Spleen (tissue), 11 donors: ENCODE measurements around the gene EME1. TPM values are rescaled to one million over a fixed set of nuclear protein-coding genes. Genes with fewer than 3 reads are reported as not detected.

Experiments used
- DNase-seq: peaks from one replicate; pipeline ENCODE4 v3.0.0-alpha.2; 2020
- H3K27ac ChIP-seq, 8 donors: fragments of 200-600 bp; sonication (generic) in 7 of 8; 1 replicate in 4 of 8; 2 replicates in 4 of 8; pipeline versions ENCODE4 v1.5.0 to v1.8.0; 2016 to 2021; ENCODE audit warnings: inconsistent platforms in 4 of 8, mild to moderate bottlenecking in 4 of 8, moderate library complexity in 1 of 8
- H3K27me3 ChIP-seq, 7 donors: fragments of 200-600 bp; sonication (generic) in 6 of 7; replicated peaks in 1 of 7; 1 replicate in 4 of 7; 2 replicates in 3 of 7; pipeline versions ENCODE4 v1.5.0 to v1.8.0; 2016 to 2021; ENCODE audit warnings: inconsistent platforms in 3 of 7, mild to moderate bottlenecking in 1 of 7
- H3K36me3 ChIP-seq, 6 donors: fragments of 200-600 bp; sonication (generic) in 5 of 6; 1 replicate in 4 of 6; 2 replicates in 2 of 6; pipeline versions ENCODE4 v1.5.0 to v1.8.0; 2016 to 2021; ENCODE audit warnings: inconsistent platforms in 2 of 6
- H3K4me1 ChIP-seq, 6 donors: fragments of 200-600 bp; sonication (generic) in 5 of 6; 1 replicate in 3 of 6; 2 replicates in 3 of 6; pipeline versions ENCODE4 v1.5.0 to v1.8.0; 2016 to 2021; ENCODE audit warnings: inconsistent platforms in 3 of 6
- H3K4me3 ChIP-seq, 8 donors: fragments of 200-600 bp; sonication (generic) in 7 of 8; 1 replicate in 4 of 8; 2 replicates in 4 of 8; pipeline versions ENCODE4 v1.5.0 to v1.8.0; 2016 to 2021; ENCODE audit warnings: inconsistent platforms in 4 of 8, mild to moderate bottlenecking in 4 of 8, moderate library complexity in 2 of 8
- H3K9me3 ChIP-seq, 8 donors: fragments of 200-600 bp; sonication (generic) in 7 of 8; 1 replicate in 4 of 8; 2 replicates in 4 of 8; pipeline versions ENCODE4 v1.5.0 to v1.8.0; 2016 to 2021; ENCODE audit warnings: inconsistent platforms in 4 of 8
- CTCF ChIP-seq, 11 experiments: fragments of 200-600 bp in 7 of 11; fragments of 450-650 bp in 4 of 11; sonication (generic) in 4 of 11; IDR thresholded peaks in 8 of 11; conservative IDR thresholded peaks in 3 of 11; 1 replicate in 7 of 11; 2 replicates in 4 of 11; pipeline versions ENCODE4 v1.4.0 to v1.8.0; 2016 to 2021; ENCODE audit warnings: antibody characterized with exemption in 11 of 11, inconsistent platforms in 4 of 11, mild to moderate bottlenecking in 1 of 11
- POLR2A ChIP-seq, 3 donors: fragments of 450-650 bp; IDR thresholded peaks; one replicate each; pipeline ENCODE4 v1.5.1; 2017; ENCODE audit warnings: antibody characterized with exemption in 3 of 3, mild to moderate bottlenecking in 1 of 3
- POLR2AphosphoS5 ChIP-seq, 3 donors: sonication (generic); formaldehyde crosslinking; IDR thresholded peaks; one replicate each; pipeline ENCODE4 v1.5.1; 2017; ENCODE audit warnings: antibody characterized with exemption in 3 of 3
- WGBS, 5 donors: extraction: QIAGEN DNeasy Blood & Tissue Kit in 3 of 5; methylation state at CpG; one replicate each; pipeline versions ENCODE4 v1.1.5 to v1.1.7; 2013 to 2018; 5-methylcytosine and 5-hydroxymethylcytosine counted together
- intact Hi-C: fragments of 100-400 bp; cut with DNase I; formaldehyde crosslinking; loops from one replicate; pipeline ENCODE4 v1.15.0; 2023; ENCODE audit warnings: low total_unique reads
- polyA plus RNA-seq, 3 donors: library from polyadenylated mRNA; stranded (reverse); fragments of 200-250 nt; gene quantifications; one replicate each; pipeline ENCODE4 v1.2.1, GENCODE V29; 2013
- total RNA-seq, 7 donors: library from RNA; depleted of rRNA in 3 of 7; stranded (reverse); fragments of >200 nt in 3 of 7; fragmentation: NEBNext Ultra II Directional in 4 of 7; extraction: Animal tissue kit (Norgen Biotek cat#: 25700) in 4 of 7; gene quantifications; one replicate each; pipeline versions ENCODE4 v1.1.0 to v1.2.1, GENCODE V29; 2016 to 2021
- donor health status: healthy with polysubstance abuse.
- donor health status: DM: no; HTN: no; CAD: no; lungs with moderate emphysema.
- donor health status: DM: no; HTN: no; CAD: no.
- donor health status: Bipolar disorder and iron deficiency.
- donor health status: healthy.
- donor health status: DM: no; HTN: no; CAD: no.
- donor health status: DM: yes; HTN: yes; CAD: no.

EME1 gene
- total and polyA plus RNA-seq, 10 donors, result 0.66 to 3.6 (median 1.9) TPM

- Histone ChIP-seq H3K36me3 (peaks cover 0 to 74% (median 45%) of the 10 kb centered on the region in 6 donors), H3K27ac (no peak overlapping the region), H3K27me3 (no peaks in the 10 kb centered on the region), H3K4me3 (no peak overlapping the region), H3K4me1 (peaks cover 6 to 15% (median 8%) of the 10 kb centered on the region in 6 donors), H3K9me3 (no peaks in the 10 kb centered on the region)
- WGBS, 5 donors, result 79 to 95% (median 89%) methylated on average over 10 to 11 of the region's 11 CpGs
- TF ChIP-seq POLR2A (IDR thresholded peaks at IDR 0.05) (no peak), POLR2AphosphoS5 (IDR thresholded peaks at IDR 0.05) (no peak), CTCF (IDR thresholded peaks at IDR 0.05 in 8 of 11, conservative IDR thresholded peaks at IDR 0.05 in 3 of 11) (no peak)
- DNase-seq, result peak; percentile 59
- intact Hi-C loops, result no loop called here
Measured at GRCh38 chr17:50360486-50361115, 12.4 kb upstream of the EME1 start.

- Histone ChIP-seq H3K27me3 (no peaks in the 10 kb centered on the region), H3K27ac (peak overlapping the region in 3 of 8 donors; percentile 8 to 30 (median 11)), H3K4me1 (peaks cover 6 to 15% (median 8%) of the 10 kb centered on the region in 6 donors), H3K4me3 (no peak overlapping the region), H3K9me3 (no peaks in the 10 kb centered on the region), H3K36me3 (peaks cover under 1 to 74% (median 44%) of the 10 kb centered on the region in 6 donors)
- no peak for DNase-seq
- intact Hi-C loops, result no loop called here
- WGBS, 5 donors, result 28 to 37% (median 32%) methylated on average over 11 of the region's 11 CpGs
- peak; percentile 18 to 87 (median 81) for TF ChIP-seq CTCF (IDR thresholded peaks at IDR 0.05 in 8 of 11, conservative IDR thresholded peaks at IDR 0.05 in 3 of 11)
- TF ChIP-seq POLR2A (IDR thresholded peaks at IDR 0.05), result no peak
- TF ChIP-seq POLR2AphosphoS5 (IDR thresholded peaks at IDR 0.05), result peak in 1 of 3 donors; percentile 42
Measured at GRCh38 chr17:50361561-50362480, 11.2 kb upstream of the EME1 start.

- no peaks in the 10 kb centered on the region for H3K9me3 ChIP-seq
- no peak for DNase-seq
- peaks cover 6 to 15% (median 8%) of the 10 kb centered on the region in 6 donors for H3K4me1 ChIP-seq
- intact Hi-C loops, result no loop called here
- TF ChIP-seq POLR2A (IDR thresholded peaks at IDR 0.05), result no peak
- TF ChIP-seq POLR2AphosphoS5 (IDR thresholded peaks at IDR 0.05), result no peak
- no peak overlapping the region for H3K4me3 ChIP-seq
- peak overlapping the region in 2 of 8 donors; percentile 8 to 30 for H3K27ac ChIP-seq
- H3K36me3 ChIP-seq, result peaks cover 5 to 74% (median 44%) of the 10 kb centered on the region in 6 donors
- H3K27me3 ChIP-seq, result no peaks in the 10 kb centered on the region
- 69 to 87% (median 77%) methylated on average over 7 of the region's 7 CpGs for WGBS, 5 donors
Measured at GRCh38 chr17:50362661-50363060, 10.4 kb upstream of the EME1 start.

GRCh38 chr17:50363217-50364060 lies 9.6 kb upstream of the EME1 start:
- Histone ChIP-seq H3K4me1 (peaks cover 6 to 15% (median 8%) of the 10 kb centered on the region in 6 donors), H3K27ac (no peak overlapping the region), H3K36me3 (peaks cover 5 to 74% (median 44%) of the 10 kb centered on the region in 6 donors), H3K9me3 (no peaks in the 10 kb centered on the region), H3K27me3 (no peaks in the 10 kb centered on the region), H3K4me3 (no peak overlapping the region)
- DNase-seq, result no peak
- TF ChIP-seq CTCF (IDR thresholded peaks at IDR 0.05 in 8 of 11, conservative IDR thresholded peaks at IDR 0.05 in 3 of 11), result no peak
- TF ChIP-seq POLR2A (IDR thresholded peaks at IDR 0.05), result no peak
- no peak for TF ChIP-seq POLR2AphosphoS5 (IDR thresholded peaks at IDR 0.05)
- intact Hi-C loops, result no loop called here
- WGBS, 5 donors, result 46 to 79% (median 71%) methylated on average over 8 of the region's 8 CpGs
